Stimulated activated CD4-positive, alpha-beta T cell treated with anti-CD3 and anti-CD28 coated beads, Interleukin-12 subunit alpha, Interleukin-12 subunit beta, amount 100 ng/mL, for 48 hours (primary cell): ENCODE results near the gene GIMAP8.
"Not testable (repeated sequence)": the region's sequence is repeated elsewhere in the genome, so short reads cannot be mapped to it uniquely, and the experiment has no call there.

ENCODE experiments used
- DNase-seq, 3 donors: peaks; one replicate each; pipeline ENCODE4 v3.0.0-alpha.2; 2020; ENCODE audit warnings: low read depth in 2 of 3, low spot score in 1 of 3

The GIMAP8 gene

DNA sequence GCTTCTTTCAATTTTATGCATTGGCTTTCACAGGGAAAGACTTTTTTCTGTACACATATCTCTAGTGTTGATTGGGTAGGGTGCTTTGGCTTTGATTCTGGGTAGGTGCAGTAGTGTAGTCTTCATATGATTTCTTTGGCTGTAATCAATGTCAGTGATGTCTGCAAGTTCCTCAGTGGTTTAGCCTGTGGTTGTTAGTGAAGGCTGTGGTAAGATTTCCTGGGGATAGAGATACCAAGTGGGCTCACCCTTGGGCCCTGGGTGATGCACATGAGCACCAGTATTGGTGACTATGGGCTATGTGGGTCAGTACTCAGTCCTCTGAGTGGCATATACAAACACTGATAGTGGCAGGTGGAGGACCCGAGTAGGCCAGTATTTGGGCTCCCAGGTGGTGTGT, 13.0 kb downstream of the GIMAP8 start:
- DNase-seq, result no peak

DNA sequence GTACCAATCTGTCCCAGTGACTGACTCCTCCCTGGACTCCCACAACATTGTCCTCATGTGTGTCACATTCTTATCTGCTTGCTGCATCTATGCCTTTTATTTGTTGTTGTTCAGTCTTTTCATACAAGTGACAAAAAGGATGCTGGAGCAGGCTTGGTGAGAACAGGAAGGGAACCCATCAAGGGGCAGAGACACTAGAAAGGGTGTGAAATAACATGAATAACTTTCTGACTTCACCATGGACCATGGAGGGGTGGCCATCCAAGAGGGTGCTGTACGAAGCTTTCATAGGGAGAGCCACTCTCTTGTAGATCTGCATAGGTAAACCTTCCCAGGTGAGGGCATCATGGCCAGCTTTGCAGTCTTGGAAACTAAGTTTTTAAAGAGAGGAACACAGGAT, 14.5 kb downstream of the GIMAP8 start:
- DNase-seq, result no peak

DNA sequence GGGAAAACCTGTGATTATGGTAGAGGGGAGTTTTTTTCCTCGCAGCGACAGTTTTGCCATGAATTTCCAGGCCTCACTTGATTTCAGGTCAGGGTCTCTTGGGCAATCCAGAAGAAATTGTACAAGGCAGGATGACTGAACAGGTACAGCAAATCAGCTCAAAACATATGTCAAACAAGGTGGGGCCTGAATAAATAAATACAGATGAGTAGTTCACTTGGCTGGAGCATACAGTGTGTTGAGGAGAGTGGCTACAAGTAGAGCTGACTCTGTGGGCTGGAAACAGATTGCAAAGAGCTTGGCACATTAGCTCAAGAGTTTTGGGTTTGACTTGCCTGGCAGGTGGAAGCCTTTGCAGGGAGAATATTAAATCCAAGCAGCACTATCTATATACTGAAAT, 15.0 kb downstream of the GIMAP8 start:
- no peak for DNase-seq

DNA sequence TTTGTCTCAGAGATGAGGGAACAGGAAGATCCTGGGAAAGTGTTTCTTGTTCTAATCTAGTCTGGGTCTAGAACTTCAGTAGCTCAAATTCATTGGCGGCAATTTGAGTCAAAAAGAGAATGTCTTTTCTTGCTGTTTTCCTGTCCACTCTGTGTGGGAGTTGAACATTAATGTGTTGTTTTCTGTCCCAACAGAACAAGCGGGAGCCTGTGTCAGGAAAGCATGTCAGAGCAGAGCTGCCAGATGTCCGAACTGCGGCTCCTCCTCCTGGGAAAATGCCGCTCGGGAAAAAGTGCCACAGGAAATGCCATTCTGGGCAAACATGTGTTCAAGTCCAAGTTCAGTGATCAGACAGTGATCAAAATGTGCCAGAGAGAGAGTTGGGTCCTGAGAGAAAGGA, 16.0 kb downstream of the GIMAP8 start:
- DNase-seq, result no peak

DNA sequence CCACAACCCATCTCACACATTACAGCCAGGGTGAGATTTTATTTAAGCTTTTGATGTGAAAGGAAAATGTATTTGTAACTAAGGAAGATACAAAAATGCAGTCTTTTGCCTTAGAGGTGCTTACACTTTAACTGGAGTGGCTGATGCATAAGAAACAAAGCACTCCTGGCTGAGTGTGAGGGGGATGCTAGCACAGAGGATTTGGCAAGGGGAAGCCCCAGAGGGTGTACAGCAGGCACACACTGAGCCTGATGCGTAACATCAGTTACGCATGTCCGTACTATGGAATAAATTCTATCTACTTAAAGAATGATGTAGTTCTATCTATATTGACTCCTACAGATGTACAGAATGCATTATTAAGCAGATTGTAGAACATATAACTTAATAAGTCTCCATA, 17.8 kb downstream of the GIMAP8 start:
- DNase-seq, result no peak

DNA sequence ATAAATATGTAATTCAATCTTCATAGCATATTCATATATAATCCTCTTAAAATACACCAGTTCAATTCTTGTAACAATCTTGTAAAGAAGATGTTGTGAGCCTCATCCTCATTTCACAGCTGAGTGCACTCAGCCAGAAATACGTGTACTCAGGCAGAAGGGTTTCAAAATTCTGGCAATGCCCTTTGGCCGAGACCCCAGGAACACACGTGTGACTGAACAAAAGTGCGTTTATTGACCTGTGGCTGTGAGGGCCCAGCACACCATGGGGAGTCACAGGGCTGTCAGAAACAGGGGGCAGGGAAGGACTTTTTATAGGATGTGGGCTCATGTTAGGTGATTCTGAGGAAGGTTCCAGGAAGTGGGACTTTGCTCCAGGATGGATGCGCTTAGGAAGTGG, 21.5 kb downstream of the GIMAP8 start:
- DNase-seq, result no peak

DNA sequence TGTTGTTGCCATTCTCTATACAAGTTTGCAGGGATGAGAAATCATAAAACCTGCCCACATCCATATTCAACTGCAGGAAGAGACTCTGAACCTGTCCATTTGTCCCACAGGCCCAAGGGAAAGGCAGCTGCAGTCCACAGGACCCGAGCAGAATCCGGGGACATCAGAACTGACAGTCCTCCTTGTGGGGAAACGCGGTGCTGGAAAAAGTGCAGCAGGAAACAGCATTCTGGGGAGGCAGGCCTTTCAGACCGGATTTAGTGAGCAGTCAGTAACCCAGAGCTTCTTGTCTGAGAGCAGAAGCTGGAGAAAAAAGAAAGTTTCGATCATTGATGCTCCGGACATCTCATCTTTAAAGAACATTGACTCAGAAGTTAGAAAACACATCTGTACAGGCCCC, 23.5 kb downstream of the GIMAP8 start:
- DNase-seq, result no peak

DNA sequence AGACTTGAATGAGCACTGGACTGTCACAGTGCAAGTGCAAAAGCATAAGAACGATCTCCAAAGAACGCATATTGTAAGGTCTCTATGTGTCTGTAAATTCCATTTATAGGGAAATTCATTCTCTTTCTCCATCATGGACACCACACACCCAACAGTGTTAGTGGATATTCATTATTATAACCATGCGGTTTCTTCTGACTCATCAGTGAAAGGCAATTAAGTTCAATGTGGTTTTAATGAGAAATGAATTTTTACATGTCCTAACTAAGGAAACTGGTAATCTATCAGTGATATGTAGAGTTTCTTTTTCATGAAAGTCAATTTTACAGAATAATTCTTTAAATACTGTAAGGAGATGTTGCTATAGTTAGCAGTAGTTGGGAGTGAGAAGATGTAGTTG, 25.9 kb downstream of the GIMAP8 start:
- DNase-seq, result no peak

DNA sequence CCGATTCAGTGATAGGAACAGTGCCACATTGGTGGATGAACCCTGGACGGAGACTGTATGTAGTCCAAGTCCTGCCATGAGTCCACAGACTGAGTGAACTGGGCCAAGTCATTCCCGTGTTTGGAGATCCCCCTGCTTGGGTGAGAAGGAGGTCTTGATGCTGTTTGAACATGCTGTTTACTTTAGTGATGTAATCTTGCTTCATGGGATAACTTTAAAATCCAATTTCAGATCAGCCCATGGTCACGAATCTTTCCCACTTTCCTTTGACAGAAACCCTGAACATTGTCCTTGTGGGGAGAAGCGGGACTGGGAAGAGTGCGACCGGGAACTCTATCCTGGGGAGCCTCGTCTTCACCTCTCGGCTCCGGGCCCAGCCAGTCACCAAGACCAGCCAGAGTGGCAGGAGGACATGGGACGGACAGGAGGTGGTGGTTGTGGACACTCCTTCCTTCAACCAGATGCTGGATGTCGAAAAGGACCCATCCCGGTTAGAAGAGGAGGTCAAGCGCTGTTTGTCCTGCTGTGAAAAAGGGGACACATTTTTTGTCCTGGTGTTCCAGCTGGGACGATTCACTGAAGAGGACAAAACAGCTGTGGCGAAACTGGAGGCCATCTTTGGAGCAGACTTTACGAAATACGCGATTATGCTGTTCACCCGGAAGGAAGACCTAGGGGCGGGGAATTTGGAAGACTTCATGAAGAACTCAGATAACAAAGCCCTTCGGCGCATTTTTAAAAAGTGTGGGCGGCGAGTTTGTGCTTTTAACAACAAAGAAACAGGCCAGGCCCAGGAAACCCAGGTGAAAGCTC, 26.6 kb downstream of the GIMAP8 start:
- DNase-seq, result peak in 1 of 3 donors; percentile 16

DNA sequence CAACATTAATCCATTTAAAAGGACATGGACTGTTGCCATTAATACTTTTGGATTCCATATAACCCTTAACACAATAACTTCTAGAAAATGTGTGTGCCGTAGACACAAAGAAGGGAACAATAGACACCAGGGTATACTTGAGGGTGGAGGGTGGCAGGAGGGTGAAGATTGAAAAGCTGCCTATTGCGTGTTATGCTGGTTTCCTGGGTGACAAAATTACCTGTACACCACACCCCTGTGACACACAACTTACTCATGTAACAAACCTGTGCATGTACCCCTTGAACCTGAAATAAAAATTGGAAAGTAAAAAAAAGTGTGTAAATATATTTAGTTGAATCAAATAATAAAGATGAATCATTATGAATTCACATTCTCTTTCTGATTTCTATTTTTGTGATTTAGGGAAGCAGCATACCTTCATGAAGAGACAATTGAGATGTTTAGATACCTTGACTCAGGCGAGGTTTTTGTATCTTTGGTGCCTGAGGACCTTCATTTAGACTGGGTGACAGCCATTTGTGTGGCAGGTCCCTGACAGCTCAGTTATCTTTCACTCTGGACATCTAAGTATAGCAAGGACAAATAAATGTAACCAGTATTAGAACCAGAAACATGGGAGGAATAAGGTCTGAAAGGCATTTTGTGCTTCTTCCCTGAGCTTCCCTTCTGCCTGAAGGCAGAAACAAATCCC, 28.7 kb downstream of the GIMAP8 start:
- DNase-seq, result no peak

DNA sequence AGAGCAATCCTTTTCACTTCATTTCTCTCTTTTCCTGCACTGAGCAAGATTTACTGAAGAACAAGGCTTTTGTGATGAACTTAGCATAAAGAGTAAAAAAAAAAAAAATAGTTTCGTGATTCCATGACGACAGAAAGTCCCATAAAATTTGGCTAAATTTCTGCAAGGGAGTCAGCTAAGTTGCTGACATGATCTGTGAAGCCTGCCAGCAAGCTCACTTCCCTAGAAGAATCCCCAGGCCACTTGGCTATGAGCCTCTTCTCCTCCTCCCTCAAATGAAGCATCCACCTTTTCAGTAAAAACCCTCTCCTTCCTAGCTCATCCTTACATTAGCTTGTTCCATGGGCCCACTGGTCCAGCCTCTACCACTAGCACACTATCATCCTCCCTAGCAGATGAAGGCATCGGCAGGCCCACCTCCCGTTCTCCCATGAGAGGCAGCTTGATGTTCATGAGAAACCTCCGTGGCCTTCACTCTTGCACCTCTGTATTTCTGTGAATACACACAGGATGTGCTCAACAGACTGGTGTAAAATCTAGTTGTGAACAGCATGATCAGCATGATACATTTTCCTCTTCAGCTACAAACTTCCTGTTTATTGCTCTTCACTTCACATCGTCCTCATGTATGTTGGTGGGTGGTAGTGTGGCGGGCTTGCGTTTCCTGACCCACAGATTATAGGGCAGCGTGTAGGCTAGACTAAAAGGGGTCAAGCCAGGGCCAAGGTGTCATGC, 30.9 kb downstream of the GIMAP8 start:
- no peak for DNase-seq

DNA sequence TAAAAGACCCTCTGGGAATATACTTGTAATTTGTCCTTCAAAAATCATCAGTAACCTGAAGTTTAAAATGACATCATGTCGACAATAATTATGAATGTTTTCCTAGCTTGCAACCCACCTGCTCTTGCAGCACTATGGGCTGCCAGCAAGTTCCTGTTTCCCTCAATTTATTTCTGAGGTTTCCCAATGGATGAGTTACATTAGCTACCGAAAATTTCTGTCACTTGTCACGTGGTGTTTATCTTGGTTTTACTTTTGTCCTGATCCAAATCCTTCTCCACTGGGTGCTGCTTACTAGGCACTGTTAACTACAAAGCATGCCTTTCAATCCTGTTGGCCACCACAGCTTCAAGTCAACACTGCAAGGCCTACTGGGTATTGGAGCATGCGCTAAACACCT, 31.5 kb downstream of the GIMAP8 start:
- DNase-seq, result no peak

DNA sequence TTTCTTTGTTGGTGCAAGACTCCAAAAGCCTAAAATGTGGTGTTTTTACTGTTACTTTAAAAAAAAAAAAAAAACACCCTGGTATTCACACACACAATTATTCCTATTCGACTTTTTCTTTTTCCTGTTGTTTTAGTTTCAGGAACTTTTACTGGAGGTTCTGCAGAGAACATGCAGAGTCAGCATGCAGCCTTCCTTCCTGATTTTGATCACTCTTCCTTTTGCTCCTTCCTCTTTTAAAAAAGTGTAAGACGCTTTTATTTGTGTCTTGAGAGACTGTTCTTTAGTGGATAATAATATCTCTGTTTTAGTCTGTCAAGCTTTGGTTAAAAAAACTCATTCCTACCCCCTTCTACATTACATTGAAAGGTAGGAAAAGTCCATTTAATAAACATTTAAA, 33.1 kb downstream of the GIMAP8 start:
- DNase-seq, result not testable (repeated sequence)

DNA sequence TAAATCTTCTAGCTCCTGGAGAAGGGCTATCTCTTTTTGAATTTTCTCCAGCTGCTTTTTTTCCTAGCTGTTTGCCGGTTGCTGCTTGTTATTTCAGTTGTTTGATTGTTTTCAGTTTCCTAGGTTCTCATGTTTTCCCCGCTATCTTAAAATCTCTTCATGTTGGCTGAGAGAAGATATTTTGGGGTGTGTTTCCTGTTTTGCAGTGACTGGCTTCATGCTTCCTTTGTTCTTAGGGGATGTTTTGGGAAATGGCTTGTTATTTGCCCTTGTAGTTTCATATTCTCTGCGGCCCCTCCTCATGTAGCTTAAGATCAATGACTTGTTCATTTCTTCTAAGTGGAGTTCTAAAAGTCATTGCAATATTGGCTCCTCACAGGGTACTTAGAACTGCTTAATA, 33.6 kb downstream of the GIMAP8 start:
- not testable (repeated sequence) for DNase-seq

DNA sequence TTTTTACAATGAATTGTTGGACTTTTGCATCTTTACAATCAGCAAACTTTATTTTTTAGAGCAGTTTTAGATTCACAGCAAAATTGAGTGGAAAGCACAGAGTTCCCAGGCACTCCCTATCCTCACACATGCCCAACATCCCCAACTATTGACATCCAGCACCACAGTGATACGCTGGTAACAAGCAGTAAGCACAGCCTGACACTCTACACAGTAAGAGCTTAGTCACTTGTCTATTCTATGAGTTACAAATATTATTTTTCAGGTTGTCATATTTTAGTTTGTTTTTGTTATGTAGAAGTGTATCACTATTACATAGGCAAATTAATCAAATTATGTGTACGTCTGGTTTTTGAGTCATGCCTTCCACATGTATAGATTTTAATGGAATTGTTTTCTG, 37.2 kb downstream of the GIMAP8 start:
- DNase-seq, result no peak

DNA sequence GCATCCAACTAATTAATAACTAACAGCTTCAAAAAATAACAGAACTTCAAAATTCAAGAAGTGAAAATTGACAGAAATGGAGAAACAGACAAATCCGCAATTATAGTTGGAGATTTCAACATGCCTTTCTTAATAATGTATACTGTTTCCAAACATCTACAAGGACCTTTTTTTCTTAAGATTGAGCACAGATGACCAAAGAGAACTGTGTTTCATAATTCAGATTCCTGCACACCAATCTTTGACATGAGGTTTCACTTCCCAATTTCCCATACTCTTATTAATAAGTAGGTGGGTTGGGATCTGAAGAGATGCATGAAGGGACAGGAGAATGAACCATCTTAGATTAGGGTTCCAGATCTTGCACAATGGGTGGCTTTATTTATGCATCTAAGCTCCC, 39.4 kb downstream of the GIMAP8 start:
- DNase-seq, result no peak

DNA sequence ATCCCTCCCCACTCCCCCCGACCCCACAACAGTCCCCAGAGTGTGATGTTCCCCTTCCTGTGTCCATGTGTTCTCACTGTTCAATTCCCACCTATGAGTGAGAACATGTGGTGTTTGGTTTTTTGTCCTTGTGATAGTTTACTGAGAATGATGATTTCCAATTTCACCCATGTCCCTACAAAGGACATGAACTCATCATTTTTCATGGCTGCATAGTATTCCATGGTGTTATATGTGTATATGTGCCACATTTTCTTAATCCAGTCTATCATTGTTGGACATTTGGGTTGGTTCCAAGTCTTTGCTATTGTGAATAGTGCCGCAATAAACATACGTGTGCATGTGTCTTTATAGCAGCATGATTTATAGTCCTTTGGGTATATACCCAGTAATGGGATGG, 43.0 kb downstream of the GIMAP8 start:
- not testable (repeated sequence) for DNase-seq

DNA sequence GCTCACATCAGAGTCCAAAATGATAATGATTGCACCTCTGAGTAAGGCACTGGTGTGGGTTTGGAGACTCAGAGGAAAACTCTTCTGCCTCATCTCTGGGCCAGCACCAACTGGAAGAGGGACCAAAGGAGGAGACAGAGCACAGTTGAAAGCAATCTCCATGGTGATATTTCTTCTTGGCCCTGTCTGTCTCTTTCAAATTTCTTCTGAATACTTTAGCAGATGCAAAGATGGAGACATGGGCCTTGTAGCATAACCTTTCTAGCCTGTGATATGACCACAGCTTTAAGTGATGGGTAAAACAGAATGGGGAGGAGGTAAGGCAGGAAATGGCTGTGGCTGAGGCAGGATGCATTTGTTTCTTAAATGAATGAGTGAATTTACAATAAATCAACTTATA, 52.1 kb downstream of the GIMAP8 start:
- no peak for DNase-seq

DNA sequence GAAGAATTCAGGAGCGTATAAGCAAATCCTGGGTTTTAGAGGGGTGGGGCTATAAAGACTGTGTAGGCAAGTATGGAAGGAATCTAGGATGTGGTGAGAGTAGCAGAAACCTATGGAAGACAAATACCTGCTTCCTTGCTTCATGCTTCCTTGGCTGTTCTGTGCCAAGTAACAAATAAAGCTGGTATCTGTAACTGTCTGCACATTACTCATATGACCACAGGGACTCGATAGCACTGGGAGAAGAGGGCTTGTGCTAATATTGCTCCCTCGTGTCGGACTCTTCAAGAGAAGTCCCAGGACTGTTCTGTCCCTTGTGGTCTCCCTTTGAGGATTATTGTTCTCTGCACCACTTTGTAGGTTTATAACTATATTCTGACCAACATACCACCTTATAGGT, 52.7 kb downstream of the GIMAP8 start:
- DNase-seq, result no peak

DNA sequence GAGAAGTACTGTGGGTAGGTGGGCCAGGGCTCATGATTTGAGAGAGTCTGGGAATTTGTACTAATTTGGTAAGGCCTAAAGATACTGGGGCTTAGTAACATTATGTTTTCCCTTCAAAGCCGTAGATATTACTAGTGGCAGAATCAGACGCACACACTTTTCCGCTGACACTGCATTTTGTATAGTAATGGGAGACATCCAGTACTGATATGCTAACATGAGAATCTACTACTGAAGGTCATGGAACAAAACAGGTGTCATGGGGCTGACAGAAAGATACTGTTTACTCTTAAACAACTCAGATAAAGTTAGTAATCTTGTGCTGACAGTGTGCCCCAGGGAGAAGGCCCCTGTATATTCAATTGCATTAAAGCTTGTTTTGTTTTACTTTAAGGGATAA, 53.2 kb downstream of the GIMAP8 start:
- DNase-seq, result no peak

DNA sequence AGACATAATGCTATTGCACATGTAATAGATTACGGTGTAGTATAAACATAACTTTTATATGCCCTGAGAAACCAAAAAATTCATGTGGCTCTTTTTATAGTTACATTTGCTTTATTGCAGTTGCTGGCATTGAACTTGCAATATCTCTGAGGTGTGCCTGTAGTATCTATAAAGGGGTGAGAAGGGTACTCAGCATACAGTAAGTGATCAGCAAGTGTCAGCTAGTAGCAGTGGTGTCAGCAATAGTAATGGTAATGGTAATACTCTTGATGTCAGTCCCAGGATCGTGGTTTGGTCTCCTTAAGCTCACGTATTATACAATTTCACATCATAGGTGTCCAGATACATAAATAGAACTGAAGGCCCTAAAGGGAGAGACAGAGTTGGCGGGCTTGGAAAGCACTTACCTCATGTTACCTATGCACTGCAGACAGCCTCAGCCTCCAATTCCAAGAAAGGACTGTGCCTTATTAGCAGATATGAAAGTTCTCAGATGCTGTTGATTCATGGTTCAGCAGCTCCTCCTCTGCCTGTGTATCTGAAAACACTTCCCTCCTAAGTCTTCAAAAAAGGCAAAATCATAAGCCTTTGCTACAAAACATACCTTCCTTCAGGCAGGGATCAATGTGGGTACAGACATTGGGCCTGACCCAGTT, 57.6 kb downstream of the GIMAP8 start:
- DNase-seq, result no peak

DNA sequence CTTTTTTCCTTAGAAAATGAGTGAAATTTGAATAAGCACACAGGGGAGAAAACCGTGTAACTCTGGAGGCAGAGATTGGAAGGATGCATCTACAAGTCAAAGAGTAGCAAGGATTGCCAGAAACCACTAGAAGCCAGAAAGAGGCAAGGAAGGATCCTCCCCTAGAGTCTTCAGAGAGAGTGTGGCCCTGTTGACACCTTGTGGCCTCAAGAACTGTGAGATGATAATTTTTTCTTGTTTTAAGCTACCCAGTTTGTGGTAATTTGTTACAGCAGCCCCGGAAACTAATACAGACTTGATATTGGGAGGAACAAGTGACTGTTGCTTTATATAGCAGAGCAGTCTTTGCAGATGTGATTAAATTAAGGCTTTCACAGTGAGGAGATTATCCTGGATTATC, 60.6 kb downstream of the GIMAP8 start:
- no peak for DNase-seq
